Glomerular endothelial cell (primary cell): ENCODE data around the gene RBMS3. TPM values are rescaled to one million over a fixed set of nuclear protein-coding genes. Genes with fewer than 3 reads are reported as not detected.

ENCODE experiments used
- DNase-seq: peaks from one replicate; pipeline ENCODE4 v3.0.0-alpha.2; 2011; ENCODE audit warnings: low read depth, low spot score; ENCODE audit errors: extremely low read depth
- total RNA-seq: library from RNA; depleted of rRNA; stranded (reverse); fragments of >200 nt; gene quantifications from 2 replicates; pipeline ENCODE4 v1.2.3, GENCODE V29; 2015

RBMS3 gene
- total RNA-seq, 1 donor from 2014 or later, result 36.8 TPM

DNA sequence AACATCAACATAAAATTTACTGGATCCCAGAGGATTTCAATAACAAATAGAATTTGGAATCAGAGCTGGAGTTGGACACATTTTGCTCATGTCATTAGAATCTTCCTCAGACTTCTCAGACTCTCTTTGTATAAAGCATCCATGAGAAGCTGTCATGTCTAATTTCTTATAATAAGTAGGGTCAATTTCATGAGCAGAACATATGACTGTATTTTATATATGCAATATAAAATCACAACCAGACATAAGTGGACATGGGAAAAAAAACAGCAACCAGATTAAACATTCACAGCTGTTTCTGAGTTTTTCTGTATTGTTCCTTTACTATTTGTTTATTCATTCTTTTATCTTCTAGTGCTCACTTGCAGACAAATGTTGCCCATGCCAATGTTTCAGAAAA is 325.5 kb downstream of the RBMS3 start:
- no peak for DNase-seq

DNA sequence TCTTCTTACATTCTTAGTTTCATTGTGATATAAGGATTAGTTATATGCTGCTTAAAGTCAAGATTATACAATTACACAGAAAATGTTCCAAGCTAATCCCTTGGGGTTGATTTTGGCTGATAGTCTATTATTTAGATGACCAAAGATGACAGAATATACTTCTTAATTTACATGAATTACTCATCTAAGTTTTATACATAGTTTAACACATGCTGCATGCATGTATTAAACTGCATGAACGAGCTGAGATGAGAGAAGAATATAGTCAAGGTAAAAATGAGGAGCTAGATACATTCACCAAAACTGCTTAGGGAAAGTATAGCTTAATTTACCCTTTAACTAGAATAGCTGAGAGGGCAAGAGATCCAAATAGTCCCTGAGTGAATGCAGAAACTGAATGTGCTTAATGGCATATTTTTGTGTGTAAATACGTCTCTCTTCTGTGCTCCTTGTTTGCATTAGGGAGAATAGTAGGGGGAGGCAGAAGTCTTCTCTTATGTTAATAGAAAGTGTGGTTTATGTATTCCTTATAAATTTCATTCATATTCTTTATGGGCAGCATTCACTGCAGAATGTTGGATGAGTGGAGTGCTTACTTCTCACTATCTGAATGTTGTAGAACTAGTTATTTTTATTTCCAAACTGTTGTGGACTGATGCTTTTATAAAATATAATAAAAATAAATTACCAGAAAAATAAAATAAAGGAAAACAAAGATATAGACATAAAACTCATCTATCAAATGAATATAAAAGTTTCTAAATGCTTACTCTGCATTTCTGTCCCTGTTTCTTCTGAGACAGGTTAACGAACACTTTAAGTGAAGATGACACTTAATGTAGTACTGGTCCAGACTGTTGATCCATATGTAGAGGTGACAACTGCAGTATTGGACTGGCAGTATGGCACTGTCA is 327.8 kb downstream of the RBMS3 start:
- DNase-seq, result no peak

DNA sequence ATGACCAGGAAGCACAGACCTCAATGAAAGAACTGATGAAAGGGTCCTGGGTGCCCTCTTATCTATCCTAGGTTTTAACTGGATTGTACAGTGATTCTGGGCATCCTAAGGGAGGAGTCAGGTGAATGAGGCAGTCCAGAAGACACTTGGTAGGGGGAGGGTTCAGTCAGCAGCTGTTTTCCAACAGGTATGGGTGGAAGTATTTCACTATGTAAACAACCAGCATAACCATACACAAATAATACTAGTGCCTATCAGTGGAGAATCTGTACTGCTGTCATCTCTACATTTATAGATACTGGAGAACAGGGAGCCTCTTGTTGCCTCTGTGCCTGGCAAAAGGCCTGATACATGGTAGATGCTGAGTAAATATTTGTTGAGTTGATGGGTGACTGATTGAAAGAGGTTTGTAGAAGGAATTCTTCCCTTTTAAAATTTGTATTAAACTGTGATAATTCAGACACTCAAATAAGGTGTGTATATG is 328.5 kb downstream of the RBMS3 start:
- no peak for DNase-seq

DNA sequence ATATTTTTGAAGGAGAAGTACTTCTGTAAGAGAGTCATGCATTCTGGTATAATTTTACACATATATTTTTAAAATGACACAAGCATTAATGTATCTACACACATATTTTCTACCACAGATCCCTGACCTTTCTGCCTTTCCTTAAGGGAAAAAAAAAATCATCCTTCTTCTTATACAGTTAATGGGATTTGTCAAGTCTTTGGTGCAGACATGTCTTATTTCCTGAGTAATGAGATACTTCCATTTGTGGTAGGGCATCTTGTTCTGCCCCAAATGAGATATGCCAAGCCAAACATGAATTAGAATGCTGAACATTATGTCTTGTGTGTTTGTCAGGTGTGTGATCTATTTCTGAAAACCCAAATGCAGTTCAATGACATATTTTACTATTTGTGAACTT is 329.9 kb downstream of the RBMS3 start:
- no peak for DNase-seq

DNA sequence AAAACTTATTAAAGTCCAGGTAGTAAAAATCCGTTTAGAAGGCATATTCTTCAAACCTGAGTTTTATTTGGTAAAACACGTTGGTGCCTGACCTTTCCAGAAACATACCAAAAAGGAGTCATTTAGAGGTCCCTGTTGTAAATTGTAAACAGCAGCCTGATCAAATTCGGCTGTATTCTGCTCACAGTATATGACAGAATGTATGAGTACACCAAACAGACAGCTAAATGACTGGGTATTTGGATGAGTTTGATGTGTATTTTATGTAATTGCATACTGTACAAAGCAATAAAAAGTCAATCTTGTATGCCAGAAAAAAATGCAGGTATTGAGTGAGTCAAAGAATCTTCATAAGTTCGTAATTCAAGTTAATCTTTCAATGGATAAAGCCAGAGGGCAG is 330.4 kb downstream of the RBMS3 start:
- DNase-seq, result no peak

DNA sequence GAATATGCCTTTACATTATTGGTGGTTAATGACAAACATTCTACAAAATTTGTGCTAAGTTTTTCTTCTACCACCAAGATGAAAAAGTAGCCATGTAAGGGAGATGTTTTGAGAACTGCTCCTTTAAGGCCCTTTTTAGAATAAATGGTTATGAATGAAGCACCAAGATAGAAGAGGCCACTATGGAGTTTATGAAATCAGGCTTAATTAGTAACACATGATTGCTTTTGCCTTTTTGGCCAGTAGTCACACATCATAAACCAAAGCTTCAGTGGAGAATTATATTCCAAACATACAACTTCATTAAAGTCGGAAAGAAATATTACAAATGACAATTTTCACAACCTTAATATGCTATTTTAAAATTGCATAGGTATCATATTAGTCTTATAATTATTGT is 331.7 kb downstream of the RBMS3 start:
- DNase-seq, result no peak

DNA sequence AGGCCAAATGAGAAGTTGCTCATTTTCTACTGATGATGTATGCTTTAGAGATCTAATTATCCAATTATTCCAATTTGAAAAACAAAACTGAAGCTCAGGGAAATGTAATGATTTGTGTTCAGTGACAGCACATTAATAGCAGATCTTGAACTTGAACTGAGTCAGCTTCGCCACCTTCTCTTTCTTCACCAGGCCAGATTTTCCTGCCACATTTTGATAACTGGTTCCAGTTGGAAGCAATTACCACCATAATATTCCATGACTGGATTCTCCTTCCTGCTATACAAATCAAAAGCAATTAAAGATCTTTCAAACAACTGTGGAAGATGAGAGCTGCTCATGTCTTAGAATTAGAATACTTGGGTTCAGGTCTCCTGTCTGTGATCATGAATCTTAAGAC is 334.1 kb downstream of the RBMS3 start:
- DNase-seq, result no peak

DNA sequence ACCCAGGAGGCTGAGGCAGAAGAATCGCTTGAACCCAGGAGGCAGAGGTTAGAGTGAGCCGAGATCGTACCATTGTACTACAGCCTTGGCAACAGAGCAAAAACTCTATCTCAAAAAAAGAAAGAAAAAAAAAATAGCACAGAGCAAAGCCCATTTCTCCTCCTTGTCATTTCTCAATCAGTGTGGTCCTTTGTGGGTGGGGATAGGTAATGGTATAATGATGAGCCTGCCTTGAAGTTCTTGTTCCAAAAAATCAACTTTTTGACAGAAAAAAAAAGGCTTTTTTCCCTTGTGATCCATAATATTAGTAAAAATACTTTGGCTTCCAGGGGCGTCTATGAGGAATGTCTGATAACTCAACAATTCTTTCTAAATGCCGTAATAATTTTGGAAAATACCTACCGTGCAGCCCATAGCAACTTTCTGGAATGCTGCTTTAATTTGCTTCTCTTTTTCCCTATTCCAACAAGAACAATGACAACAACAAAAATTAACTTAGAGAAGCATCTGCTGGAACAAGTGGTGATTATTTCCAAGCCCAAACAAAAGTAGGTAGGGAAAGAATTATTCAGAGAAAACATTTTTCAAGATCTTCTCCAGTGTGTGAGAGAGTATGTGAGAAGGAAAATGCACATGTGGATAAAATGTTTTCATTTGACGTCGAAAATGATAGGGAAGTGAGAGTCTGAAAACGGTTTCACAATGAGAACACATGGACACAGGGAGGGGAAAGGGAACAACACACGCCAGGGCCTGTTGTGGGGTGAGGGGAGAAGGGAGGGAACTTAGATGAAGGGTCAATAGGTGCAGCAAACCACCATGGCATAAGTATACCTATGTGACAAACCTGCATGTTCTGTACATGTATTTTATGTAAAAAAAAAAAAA is 337.8 kb downstream of the RBMS3 start:
- DNase-seq, result no peak

DNA sequence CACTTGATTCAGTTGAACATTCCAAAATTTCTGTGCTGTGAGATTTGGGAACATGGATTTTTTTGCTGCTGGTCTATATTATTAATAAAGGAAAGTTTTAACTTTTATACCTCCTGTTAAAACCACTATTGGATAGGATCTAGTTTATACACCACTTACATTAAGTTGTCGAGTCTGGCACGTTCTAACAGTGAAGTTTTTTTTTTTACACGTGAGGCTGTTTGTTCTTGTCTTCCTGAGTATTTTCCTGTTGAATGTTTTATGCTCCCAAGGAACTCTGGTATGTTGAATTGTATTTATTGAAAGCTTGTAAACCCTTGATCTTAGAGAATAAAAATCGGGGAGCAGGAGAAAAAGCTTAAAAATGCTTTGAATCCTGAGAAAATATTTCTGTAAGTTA is 338.8 kb downstream of the RBMS3 start:
- no peak for DNase-seq

DNA sequence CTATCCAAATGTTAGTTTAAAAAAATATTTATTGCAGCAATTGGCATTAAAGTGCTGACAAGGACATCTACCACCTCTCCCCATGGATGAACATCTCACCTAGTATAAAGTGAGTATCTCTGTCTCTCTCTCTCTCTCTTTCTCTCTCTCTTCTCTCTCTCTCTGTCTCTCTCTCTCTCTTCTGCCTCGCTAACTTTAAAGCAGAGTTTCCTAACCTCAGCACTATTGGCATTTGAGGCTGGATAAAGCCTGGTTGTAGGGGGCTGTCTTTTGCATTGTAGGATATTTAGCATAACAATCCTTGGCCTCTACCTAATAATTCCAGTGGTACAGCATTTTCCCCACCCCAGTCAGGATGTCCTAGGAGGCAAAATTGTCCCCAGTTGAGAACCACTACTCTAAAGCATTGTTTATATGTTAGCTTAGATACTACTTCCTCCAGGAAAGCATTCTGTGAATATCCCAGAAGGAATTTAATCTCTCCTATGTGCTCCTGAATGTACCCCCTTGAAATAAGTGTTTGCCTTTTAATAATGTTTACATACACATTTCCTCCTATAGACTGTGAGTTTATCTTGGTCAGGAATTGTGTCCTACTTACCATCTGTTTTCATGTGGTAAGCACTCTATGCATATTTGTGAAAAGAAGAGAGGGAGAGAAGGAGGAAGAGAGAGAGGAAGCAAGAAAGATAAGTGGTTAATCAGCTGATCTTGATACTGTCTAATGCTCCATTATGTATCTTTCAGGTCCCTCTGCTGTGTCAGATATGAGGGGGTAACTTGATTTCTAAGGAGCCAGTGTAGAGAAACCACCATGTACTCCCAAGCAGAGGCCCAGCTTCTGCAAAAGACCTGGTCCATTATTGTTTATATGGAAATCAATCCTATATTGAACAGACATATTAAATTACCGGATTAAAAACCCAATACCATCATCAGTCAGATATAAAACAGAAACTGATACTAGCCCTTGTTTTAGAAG is 346.6 kb downstream of the RBMS3 start:
- DNase-seq, result no peak

DNA sequence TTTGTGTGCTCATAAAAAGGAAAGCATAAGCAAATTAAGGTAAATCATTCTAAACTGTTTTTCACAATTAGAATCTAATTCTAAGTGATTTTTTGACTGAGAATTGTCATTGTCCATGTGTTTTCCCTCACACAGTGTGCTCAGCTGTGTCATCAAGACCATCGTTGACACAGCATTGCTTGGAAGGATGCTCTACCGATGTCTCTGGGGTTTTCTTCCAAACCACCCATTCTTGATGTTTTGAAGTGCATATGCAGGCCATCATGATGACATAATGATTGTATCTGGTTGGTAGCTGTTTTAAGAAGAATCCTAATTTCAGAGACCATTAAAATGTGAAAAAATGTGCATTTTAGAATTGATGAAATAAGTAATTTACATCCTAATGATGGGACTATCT is 347.9 kb downstream of the RBMS3 start:
- DNase-seq, result no peak

DNA sequence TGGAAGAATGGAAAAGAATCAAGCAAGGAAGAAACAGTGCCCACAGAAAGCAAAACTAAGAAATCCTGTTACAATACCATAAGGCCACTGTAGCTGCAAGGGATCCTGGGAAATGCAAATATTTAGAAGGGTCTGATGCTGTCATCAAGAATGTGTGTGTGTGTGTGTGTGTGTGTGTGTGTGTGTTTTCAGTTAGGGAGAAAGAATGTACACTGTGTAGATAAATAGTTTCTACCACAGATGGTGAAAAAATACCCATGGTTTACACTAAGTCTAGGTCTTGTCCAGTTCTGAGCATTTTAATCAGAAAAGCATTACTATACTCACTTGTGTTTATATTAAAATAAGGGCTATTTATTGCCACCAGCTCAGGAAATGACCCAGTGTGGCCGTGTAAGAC is 355.0 kb downstream of the RBMS3 start:
- DNase-seq, result no peak

DNA sequence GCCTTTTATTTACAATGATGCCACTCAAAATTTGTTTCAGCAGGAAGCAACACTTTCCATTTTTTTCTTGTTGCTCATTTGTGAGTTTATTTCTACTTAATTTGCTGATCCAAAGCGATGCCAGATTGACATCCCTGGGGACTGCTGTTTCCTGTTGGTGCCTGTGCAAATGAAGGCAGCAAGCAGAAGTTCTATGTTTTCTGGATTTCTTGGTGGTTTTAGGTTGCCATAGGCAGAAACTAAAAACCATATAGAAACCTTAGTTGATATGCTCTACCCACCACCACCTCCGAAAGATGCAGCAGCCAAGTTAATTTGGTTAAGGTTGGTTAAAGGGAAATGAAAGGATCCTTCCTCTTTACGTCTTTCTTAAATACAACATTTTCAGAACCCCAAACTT is 356.2 kb downstream of the RBMS3 start:
- no peak for DNase-seq

DNA sequence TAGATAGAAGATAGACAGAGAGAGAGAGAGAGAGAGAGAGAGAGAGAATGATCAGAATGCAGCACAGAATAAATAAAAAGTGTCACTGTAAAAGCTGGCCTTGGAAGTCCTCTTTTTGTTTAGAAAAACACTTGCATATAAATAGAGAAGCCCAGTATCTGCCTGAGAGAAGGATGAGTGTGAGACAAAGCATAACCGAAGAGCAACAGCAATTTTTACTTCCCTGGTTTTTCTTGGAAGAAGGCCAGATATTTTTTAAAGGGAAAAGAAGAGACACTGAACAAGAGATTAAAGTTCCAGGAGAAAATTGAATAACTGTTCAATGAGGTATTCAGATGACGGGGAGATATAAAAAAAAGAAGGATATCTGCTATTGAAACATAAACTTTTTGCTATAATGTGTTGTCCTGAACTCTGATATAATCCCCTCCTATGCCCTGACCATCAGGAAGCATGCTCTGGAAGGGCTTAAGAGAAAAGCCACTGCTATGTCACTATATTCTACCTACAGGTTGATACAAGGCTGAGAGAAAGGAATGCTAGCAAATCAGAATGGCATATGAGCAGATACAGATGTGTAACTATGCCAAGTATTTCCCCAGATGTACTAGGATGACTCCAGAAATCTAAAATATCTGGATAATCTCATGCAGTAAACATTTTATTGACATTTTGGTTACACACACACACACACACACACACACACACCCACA is 358.9 kb downstream of the RBMS3 start:
- no peak for DNase-seq

DNA sequence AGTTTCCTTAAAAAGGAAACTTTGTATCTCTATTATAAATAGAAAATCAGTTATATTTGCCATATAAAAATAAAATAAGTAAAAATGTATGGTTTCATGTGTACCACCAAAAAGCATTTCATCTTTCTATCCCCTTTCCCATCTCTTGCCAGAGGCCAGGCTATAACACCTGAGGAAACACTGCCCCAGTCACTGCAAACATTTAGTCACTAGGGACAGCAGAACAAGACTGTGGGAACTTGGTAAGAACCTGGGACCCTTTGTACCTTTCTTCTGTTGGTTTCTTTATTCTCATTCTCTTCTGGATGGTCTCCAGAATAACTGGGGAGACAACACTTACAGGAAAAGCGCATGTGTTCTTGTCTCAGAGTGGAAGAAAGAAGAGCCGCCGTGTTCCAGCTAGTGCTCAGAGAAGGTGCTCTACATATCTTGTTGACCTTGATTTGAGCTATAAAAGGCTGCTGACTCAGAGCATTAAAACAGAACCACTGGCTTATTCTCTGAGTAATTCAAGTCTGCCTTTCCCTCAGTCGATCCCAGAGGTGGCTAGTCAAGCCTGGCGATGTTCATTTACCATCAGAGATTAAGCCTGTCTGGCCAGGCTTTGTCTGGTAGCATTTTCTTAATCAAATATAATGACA is 361.6 kb downstream of the RBMS3 start:
- DNase-seq, result no peak

DNA sequence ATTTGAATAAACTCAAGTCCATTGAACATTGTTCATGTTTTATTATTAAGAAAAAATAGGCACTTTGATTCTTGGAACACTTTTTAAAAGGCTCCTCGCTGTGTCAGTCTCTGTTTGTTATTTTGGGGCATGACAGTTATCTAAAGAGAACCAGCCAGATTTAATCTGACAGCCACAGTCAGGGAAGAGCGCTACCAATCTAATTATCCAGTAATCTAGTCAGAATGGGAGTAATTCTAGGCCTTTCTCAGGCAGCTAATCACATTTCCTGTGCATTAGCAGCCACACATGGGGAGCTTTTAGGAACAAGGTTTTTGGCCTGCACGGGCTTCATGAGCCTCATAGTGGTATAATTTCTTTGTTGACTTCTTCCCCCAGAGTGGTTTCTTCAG is 362.2 kb downstream of the RBMS3 start:
- DNase-seq, result no peak

DNA sequence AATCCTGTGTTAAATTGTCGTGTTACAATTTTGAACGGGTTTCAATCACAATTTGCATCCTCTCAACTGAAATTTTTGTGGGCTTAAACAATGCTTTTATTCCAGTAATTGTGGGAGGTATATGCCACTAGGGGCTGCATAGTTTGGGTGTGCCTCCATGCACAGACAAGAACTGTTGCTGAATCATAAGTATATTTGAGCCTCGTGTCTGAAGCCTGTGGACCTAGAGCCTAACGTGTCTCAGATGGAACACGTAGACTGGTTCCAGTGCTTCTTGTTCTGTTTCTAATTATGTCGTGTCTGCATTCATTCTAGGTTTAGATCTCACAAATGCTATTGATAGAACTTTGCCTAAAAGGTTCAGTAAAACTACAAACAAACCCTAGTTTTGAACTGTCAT is 363.4 kb downstream of the RBMS3 start:
- DNase-seq, result no peak

DNA sequence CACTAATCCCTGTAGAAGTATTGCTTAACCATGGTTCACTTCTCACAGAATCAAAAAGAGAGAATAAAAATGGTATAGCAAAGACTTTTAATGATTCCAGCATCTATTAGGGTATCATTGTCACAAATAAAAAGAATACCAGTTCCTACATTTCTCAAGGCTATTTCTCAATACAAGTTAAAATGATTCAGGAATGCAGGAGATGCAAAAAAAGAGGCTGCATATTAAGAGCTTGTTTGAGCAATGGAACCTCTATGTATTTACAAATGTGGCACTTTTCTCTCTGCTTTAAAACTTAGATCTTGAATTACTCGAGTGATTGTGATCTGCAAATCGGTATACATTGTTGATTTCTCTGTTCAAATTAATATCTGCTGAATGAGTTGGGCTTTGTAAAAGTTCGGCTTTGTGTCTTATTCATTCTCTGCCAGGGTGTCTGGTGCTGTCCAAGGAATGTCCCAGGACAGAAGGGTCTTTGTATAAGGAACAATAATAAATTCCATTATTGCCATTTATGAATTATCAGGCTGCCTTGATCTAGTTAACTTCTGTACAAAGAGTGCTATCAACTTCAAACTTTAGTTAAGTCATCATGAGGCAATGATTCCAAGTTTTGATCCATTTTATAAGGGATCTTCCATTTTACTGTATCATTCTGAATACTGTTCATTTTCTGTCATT is 364.2 kb downstream of the RBMS3 start:
- no peak for DNase-seq

DNA sequence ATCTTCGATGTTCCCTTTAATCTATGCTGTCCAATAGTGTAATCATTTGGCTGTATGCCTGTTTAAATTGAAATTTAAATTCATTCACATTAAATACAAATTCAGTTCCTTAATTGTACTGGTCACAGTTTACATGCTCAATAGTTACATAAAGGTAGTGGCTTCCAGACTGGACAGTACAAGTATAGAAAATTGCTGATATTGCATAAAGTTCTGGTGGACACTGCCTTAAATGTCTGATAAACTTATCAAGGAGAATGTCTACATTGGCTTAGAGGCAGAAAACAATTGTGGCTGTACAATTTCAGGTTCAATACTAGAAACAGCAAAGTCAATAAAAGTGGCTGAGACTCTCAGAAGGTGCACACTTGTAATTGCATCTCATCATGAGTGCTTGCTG is 365.2 kb downstream of the RBMS3 start:
- DNase-seq, result no peak
